HEK293T (cell line): ENCODE results near the gene EBF3.
A peak's percentile ranks its signal among the peaks of the same experiment; 100 is the strongest.

Experiments
- CTCF ChIA-PET: fragments of 350-600 bp; formaldehyde crosslinking; extraction: SDS; loops from one replicate; lab custom pipeline; 2021; ENCODE audit warnings: antibody characterized with exemption, inconsistent platforms; lab: Yijun Ruan, JAX
- POLR2A ChIA-PET: fragments of 350-600 bp; formaldehyde crosslinking; extraction: SDS; loops from one replicate; lab custom pipeline; 2020; ENCODE audit warnings: antibody characterized with exemption, inconsistent platforms; lab: Yijun Ruan, JAX
- DNase-seq: peaks from one replicate; pipeline ENCODE4 v3.0.0; 2012; ENCODE audit warnings: mixed read lengths; ENCODE audit errors: extremely low spot score
- ARNT ChIP-seq: fragments of 450-650 bp; IDR thresholded peaks from 2 replicates; pipeline ENCODE4 v1.6.1; 2017; ENCODE audit warnings: mild to moderate bottlenecking
- BHLHE40 ChIP-seq: fragments of 450-650 bp; IDR thresholded peaks from 2 replicates; pipeline ENCODE4 v1.6.1; 2016; ENCODE audit warnings: mild to moderate bottlenecking, moderate library complexity, borderline replicate concordance
- CTBP1 ChIP-seq: fragments of 450-650 bp; IDR thresholded peaks from 2 replicates; pipeline ENCODE4 v1.6.1; 2016; ENCODE audit warnings: borderline replicate concordance
- ELF4 ChIP-seq: fragments of 450-650 bp; IDR thresholded peaks from 2 replicates; pipeline ENCODE4 v1.6.1; 2017; ENCODE audit warnings: antibody characterized with exemption
- FOXA1 ChIP-seq: fragments of 450-650 bp; IDR thresholded peaks from 2 replicates; pipeline ENCODE4 v1.6.1; 2016; ENCODE audit warnings: mild to moderate bottlenecking
- FOXK2 ChIP-seq: fragments of 450-650 bp; IDR thresholded peaks from 2 replicates; pipeline ENCODE4 v1.6.1; 2016; ENCODE audit warnings: mild to moderate bottlenecking
- FOXM1 ChIP-seq: fragments of 450-650 bp; IDR thresholded peaks from 2 replicates; pipeline ENCODE4 v1.6.1; 2017; ENCODE audit warnings: mild to moderate bottlenecking, borderline replicate concordance
- HDGF ChIP-seq: fragments of 450-650 bp; IDR thresholded peaks from 2 replicates; pipeline ENCODE4 v1.6.1; 2017; ENCODE audit warnings: antibody characterized with exemption, borderline replicate concordance
- L3MBTL2 ChIP-seq: fragments of 450-650 bp; conservative IDR thresholded peaks from 2 replicates; pipeline ENCODE4 v1.6.1; 2016; ENCODE audit warnings: mild to moderate bottlenecking
- LEF1 ChIP-seq: fragments of 450-650 bp; IDR thresholded peaks from 2 replicates; pipeline ENCODE4 v1.6.1; 2017; ENCODE audit warnings: mild to moderate bottlenecking, borderline replicate concordance
- NFRKB ChIP-seq: fragments of 450-650 bp; IDR thresholded peaks from 2 replicates; pipeline ENCODE4 v1.6.1; 2016; ENCODE audit warnings: mild to moderate bottlenecking, moderate library complexity
- PKNOX1 ChIP-seq: fragments of 450-650 bp; IDR thresholded peaks from 2 replicates; pipeline ENCODE4 v1.6.1; 2016
- SP1 ChIP-seq: fragments of 450-650 bp; IDR thresholded peaks from 2 replicates; pipeline ENCODE4 v1.6.1; 2017
- SUZ12 ChIP-seq: fragments of 450-650 bp; IDR thresholded peaks from 2 replicates; pipeline ENCODE4 v1.6.1; 2016; ENCODE audit warnings: mild to moderate bottlenecking
- TARDBP ChIP-seq: fragments of 450-650 bp; IDR thresholded peaks from 2 replicates; pipeline ENCODE4 v1.6.1; 2016
- ZNF384 ChIP-seq: fragments of 450-650 bp; IDR thresholded peaks from 2 replicates; pipeline ENCODE4 v1.6.1; 2016

Gene EBF3

DNA sequence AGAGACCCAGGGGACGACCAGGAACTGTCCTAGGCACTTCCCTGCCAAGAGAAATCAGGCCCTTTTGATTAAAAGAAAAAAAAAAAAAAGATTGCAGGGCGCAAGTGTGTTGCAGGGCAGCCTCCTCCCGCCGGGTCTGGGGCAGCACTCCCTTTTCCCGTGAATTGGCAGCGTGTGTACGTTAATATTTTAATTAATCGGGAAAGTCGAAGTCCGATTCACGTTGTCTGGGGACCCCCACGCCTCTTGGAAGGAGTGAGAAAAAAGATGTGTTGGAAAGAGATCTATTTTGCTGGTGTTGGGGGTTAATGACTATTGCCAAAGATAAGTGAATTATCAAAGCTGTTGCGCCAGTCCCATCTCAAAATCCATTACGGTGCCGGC, 1.3 kb upstream of the EBF3 start:
- no peak for DNase-seq
- ChIA-PET CTCF (no interaction called here), POLR2A (interaction anchor here (1.5 kb wide), 1 partner anchor 145 kb away, joined by 7 read pairs; the partner anchor contains the start of gene C10orf143)
- TF ChIP-seq SUZ12 (no peak), ZNF384 (no peak), L3MBTL2 (no peak), ARNT (no peak), LEF1 (no peak), HDGF (no peak), SP1 (no peak), CTBP1 (no peak), PKNOX1 (no peak), TARDBP (no peak), BHLHE40 (no peak)

GRCh38 chr10:129964611-129965424, 744 bp upstream of the EBF3 start:
- ChIA-PET CTCF (no interaction called here), POLR2A (no interaction called here)
- no peak for DNase-seq
- no peak for TF ChIP-seq TARDBP
- TF ChIP-seq ELF4, result no peak
- no peak for TF ChIP-seq ZNF384
- TF ChIP-seq FOXM1, result no peak
- no peak for TF ChIP-seq PKNOX1
- no peak for TF ChIP-seq NFRKB
- no peak for TF ChIP-seq HDGF
- TF ChIP-seq CTBP1, result no peak
- TF ChIP-seq L3MBTL2, result no peak
- no peak for TF ChIP-seq SP1
- TF ChIP-seq BHLHE40, result no peak
- no peak for TF ChIP-seq LEF1
- TF ChIP-seq FOXK2, result no peak
- no peak for TF ChIP-seq FOXA1
- no peak for TF ChIP-seq ARNT
- no peak for TF ChIP-seq SUZ12

GRCh38 chr10:129962872-129963640, 1.0 kb downstream of the EBF3 start:
- ChIA-PET CTCF (no interaction called here), POLR2A (interaction anchor here (1.1 kb wide), 1 partner anchor 148 kb away, joined by 5 read pairs; the partner anchor contains the start of gene C10orf143)
- TF ChIP-seq L3MBTL2 (peak; percentile 83), CTBP1 (no peak), PKNOX1 (no peak)
- peak; percentile 67 for DNase-seq

GRCh38 chr10:129962031-129962871, 1.8 kb downstream of the EBF3 start:
- CTCF ChIA-PET, result no interaction called here
- peak; percentile 39 for DNase-seq
- POLR2A ChIA-PET, result interaction anchor here (1.1 kb wide), 1 partner anchor 148 kb away, joined by 5 read pairs; the partner anchor contains the start of gene C10orf143
- TF ChIP-seq HDGF, result no peak
- no peak for TF ChIP-seq ARNT
- no peak for TF ChIP-seq FOXA1
- TF ChIP-seq FOXM1, result no peak
- TF ChIP-seq TARDBP, result no peak
- no peak for TF ChIP-seq BHLHE40
- no peak for TF ChIP-seq NFRKB
- TF ChIP-seq FOXK2, result no peak
- no peak for TF ChIP-seq ZNF384
- no peak for TF ChIP-seq L3MBTL2
- no peak for TF ChIP-seq PKNOX1
- no peak for TF ChIP-seq LEF1
- TF ChIP-seq ELF4, result no peak
- TF ChIP-seq CTBP1, result no peak
- no peak for TF ChIP-seq SUZ12
- no peak for TF ChIP-seq SP1

DNA sequence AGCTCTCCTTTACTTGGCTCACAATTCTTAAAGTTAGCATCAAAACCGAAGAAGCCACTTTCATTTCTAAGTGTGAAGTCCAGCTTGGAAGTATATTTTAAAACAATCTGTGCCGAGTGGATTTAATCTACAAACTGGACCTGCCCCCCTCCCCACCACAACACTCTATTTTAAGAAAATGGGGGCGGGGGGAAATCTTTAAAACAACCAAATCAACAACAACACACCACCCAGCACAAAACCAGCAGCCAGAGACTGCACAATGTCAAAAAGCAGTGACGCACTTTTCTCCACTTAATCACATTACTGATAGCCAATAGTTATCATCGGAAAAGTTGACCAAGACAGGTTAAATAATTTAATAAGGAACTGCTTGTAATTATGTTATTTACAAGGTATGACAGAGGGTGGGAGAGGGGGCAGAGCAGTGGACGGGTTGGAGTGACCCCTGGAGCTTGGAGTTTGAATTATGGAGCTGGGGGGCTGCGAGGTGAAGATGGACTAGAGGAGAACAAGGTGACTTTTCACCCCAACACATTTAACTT, 2.8 kb downstream of the EBF3 start:
- TF ChIP-seq L3MBTL2 (no peak), FOXM1 (no peak), FOXK2 (no peak), SP1 (no peak), BHLHE40 (no peak), CTBP1 (no peak), LEF1 (no peak), HDGF (no peak)
- POLR2A ChIA-PET, result no interaction called here
- no peak for DNase-seq
- CTCF ChIA-PET, result interaction anchor here (1.1 kb wide), 1 partner anchor 10 kb away, joined by 3 read pairs; no protein-coding TSS in a partner anchor
